ENCODE data around the gene CAMK2N1. TPM values are rescaled to one million over a fixed set of nuclear protein-coding genes. Genes with fewer than 3 reads are reported as not detected.

CAMK2N1 gene
- total and polyA plus RNA-seq, 2 of the 13 experiments (the other 11 are each of a cell fraction or from before 2014, with no cell fraction given): 38.0 to 38.6 TPM

GRCh38 chr1:20476265-20477038, 9.6 kb downstream of the CAMK2N1 start (continued):
- TF ChIP-seq NR0B2 (CRISPR knock-in tag; IDR thresholded peaks at IDR 0.05) (peak; percentile 50; the same call in 1 of the 2 replicates), ARID4A (CRISPR knock-in tag; IDR thresholded peaks at IDR 0.05; ENCODE audit: borderline replicate concordance) (peak; percentile 74; the same call in 1 of the 2 replicates), ZNF143 (CRISPR knock-in tag; IDR thresholded peaks at IDR 0.05) (peak; percentile 18; the same call in 1 of the 2 replicates), SKI (IDR thresholded peaks at IDR 0.05; ENCODE audit: partially characterized antibody) (peak; percentile 84), SNAI1 (CRISPR knock-in tag; IDR thresholded peaks at IDR 0.05; ENCODE audit: borderline replicate concordance) (peak; percentile 75; the same call in 1 of the 2 replicates), MTERF4 (CRISPR knock-in tag; IDR thresholded peaks at IDR 0.05) (peak; percentile 46; the same call in 1 of the 2 replicates), NFYB (CRISPR knock-in tag; IDR thresholded peaks at IDR 0.05) (peak; percentile 40), RBM22 (optimal IDR thresholded peaks at IDR 0.05; ENCODE audit: low read length) (peak; percentile 85), BCL6 (CRISPR knock-in tag; IDR thresholded peaks at IDR 0.05) (peak; percentile 72; the same call in 1 of the 2 replicates), ZBTB25 (CRISPR knock-in tag; IDR thresholded peaks at IDR 0.05) (peak; percentile 72; the same call in 1 of the 2 replicates), POLR2A (IDR thresholded peaks at IDR 0.05; ENCODE audit: insufficient read depth in 1 of 2, low read depth in 2 of 2, low read length in 2 of 2) (peak; percentile 67 to 79; a peak in 3 of 4 replicates), ZNF329 (CRISPR knock-in tag; IDR thresholded peaks at IDR 0.05; ENCODE audit: low read depth) (no peak), SMARCE1 (IDR thresholded peaks at IDR 0.05; ENCODE audit: borderline replicate concordance) (no peak), MIER2 (CRISPR knock-in tag; IDR thresholded peaks at IDR 0.05) (0 out of 2 replicates have a peak, but pooled peaks have one; percentile 17), ARNT (IDR thresholded peaks at IDR 0.05) (no peak), ELF3 (CRISPR knock-in tag; IDR thresholded peaks at IDR 0.05) (peak; percentile 81), TEAD2 (CRISPR knock-in tag; IDR thresholded peaks at IDR 0.05) (no peak), CBX1 (IDR thresholded peaks at IDR 0.05; ENCODE audit: low read depth) (peak; percentile 67), MXD3 (CRISPR knock-in tag; IDR thresholded peaks at IDR 0.05) (peak; percentile 57), NBN (conservative IDR thresholded peaks at IDR 0.05) (no peak), ZZZ3 (CRISPR knock-in tag; IDR thresholded peaks at IDR 0.05; ENCODE audit: borderline replicate concordance) (no peak)
